Astrocyte of the cerebellum (primary cell): ENCODE data around the gene MYBPH.
A peak's percentile ranks its signal among the peaks of the same experiment; 100 is the strongest.

Experiments used
- DNase-seq: peaks from one replicate; pipeline ENCODE4 v3.0.0-alpha.2; 2011; ENCODE audit warnings: low read depth
- H3K4me3 ChIP-seq: 2 replicates; pipeline ENCODE4 v1.5.1; 2011; ENCODE audit warnings: mild to moderate bottlenecking, low read depth, low read length, moderate library complexity
- in situ Hi-C: cut with HindIII; loops from 2 replicates; pipeline ENCODE4 v1.10.0; 2017; ENCODE audit warnings: low sequenced_read_pairs
- TF ChIP-seq, protein P1 (sequence below): IDR thresholded peaks from 2 replicates; pipeline ENCODE4 v1.5.1; 2012; ENCODE audit warnings: low read length, low read depth, moderate library complexity, mild to moderate bottlenecking; ENCODE audit errors: missing control alignments

The MYBPH gene

DNA sequence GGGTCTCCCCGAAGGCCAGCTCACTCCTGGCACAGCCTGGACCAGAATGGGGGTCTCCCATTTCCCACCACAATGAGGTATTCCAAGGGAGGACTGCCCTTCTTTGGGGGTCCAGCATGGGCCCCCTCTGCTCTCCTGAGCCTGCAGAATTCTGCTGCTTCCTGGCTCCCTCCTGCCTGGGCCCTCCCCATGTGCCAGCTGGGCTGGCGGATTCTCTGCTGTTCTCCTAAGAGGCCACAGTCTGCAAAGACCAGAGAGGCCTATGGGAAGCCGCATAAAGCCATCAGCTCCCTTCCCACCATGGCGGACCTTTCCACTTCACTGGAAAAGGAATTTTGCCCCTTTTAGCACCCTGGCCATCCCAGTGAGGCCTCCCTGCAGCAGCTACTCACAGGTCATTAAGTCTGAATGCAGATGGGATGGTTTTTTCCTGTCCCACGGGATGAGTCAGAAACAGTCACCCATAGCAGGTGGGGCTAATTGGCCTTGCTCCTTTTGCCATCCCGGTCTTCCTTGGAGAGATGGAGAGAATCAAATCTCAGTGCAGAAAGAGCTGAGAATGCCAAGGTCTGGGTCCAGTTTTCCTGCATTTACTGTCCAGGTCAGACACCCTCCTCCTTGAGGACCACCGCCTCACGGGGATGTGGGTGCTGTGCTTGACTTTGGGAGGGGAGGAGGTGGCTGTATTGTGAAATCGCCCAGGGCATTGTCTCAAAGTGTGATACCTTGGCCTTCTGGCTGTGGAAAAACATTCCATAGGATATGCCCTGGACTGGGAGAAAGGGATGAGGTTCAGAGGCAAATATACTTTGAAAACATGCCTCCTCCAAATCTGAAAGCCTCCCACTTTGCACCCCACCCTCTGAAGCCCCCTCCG lies 23.2 kb downstream of the MYBPH start:
- TF ChIP-seq, protein P1, sequence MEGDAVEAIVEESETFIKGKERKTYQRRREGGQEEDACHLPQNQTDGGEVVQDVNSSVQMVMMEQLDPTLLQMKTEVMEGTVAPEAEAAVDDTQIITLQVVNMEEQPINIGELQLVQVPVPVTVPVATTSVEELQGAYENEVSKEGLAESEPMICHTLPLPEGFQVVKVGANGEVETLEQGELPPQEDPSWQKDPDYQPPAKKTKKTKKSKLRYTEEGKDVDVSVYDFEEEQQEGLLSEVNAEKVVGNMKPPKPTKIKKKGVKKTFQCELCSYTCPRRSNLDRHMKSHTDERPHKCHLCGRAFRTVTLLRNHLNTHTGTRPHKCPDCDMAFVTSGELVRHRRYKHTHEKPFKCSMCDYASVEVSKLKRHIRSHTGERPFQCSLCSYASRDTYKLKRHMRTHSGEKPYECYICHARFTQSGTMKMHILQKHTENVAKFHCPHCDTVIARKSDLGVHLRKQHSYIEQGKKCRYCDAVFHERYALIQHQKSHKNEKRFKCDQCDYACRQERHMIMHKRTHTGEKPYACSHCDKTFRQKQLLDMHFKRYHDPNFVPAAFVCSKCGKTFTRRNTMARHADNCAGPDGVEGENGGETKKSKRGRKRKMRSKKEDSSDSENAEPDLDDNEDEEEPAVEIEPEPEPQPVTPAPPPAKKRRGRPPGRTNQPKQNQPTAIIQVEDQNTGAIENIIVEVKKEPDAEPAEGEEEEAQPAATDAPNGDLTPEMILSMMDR = no peak
- in situ Hi-C loops = no loop called here
- DNase-seq = peak; percentile 67
- H3K4me3 ChIP-seq = no peak overlapping the region

DNA sequence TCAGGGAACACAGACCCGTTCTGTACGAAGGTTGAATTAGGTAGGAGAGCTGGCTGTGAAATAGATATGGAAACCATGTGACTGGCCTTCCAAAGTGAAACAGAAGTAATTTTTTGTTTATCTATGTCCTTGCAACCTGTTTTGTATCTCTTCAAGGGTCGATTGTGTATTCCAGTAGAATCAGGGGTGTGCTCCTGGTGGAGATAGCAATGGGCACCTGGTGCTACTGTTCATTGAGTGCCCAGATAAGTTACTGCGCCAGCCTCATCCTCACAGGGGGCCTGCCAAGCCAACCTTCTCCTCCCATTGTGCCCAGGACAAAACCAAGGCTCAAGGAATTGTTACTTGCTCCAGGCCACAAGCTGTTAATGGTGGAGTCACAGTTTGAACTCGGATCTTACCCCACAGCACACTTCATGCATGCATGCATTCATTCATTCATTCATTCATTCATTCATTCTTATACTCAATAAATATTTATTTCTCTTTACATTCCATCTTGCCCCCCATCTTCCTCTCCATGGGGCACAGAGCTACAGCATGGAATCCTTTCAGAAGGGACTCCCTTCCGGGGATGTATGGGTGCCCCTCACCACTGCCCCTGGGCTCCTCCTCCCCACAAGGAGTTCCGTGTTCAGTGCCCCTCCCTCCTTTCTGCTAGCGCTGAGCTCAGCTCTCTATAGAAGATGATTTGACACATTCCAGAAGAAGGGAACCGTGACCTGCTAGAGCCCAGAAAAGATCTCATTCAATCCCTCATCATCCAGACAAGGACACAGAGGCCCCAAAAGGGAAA lies 24.1 kb downstream of the MYBPH start:
- TF ChIP-seq, protein P1 = no peak
- H3K4me3 ChIP-seq = no peak overlapping the region
- DNase-seq = no peak
- in situ Hi-C loops = no loop called here

- no peak overlapping the region for H3K4me3 ChIP-seq
- in situ Hi-C loops = no loop called here
These were observed 24.9 kb downstream of the MYBPH start for GRCh38 chr1:203150511-203151297.

DNA sequence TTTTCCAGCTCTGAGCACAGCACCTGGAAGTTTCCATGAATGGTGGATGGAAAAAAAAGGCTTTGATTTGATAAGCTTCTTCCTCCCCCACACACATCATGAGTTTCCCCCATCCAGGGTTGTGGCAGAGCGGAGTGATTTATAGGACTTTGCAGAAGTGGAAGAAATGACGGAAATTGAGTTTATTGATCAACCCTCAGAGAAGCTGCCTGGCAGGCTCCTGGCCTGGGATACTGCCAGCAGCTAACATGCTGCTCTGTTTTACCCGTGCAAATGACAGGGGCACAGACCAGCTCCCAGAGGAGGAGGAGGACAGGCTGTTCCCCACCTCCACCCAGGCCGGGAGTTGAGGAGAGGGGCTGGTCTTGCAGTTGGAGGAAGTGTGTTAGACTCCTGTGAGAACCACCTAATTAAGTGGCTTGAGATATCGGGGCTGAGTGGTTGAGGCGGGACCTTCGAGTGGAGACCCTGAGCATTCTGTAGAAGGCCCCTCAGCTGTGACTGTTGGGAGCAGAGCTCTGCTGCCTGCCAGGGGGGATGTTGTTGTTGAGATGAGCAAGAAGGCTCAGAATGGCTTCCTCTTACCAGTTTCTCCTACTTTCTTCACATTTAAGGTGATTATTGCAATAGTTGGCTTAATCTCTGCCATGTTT lies 26.3 kb downstream of the MYBPH start:
- TF ChIP-seq, protein P1 = no peak
- in situ Hi-C loops = no loop called here
- no peak overlapping the region for H3K4me3 ChIP-seq
- DNase-seq = no peak

More at GRCh38 chr1:203150511-203151297, 24.9 kb downstream of the MYBPH start:
- TF ChIP-seq, protein P1 = no peak
- no peak for DNase-seq

DNA sequence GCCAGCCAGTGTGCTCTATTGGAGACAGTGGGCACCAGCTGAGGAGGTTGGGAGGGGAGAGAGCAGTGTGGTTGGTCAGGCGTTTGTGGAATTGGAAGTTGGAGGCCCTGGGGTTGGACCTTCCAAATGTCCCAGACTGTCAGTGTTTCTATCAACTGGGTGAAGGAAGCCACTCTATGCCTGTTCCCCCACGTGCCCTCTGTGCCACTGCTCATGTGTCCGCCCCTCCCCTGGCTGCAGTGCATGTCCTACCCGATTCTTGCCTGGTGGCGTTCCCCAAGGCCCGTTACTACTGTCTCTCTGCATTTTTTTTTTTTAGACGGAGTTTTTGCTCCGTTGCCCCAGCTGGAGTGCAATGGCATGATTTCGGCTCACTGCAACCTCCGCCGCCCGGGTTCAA lies 27.0 kb downstream of the MYBPH start:
- in situ Hi-C loops = no loop called here
- H3K4me3 ChIP-seq = no peak overlapping the region
- no peak for DNase-seq
- TF ChIP-seq, protein P1 = no peak
